SK-N-SH (cell line): ENCODE measurements around the gene SF3B5. TPM values are rescaled to one million over a fixed set of nuclear protein-coding genes. Genes with fewer than 3 reads are reported as not detected.

Experiments used
- CTCF ChIA-PET: fragments of 300-600, 350-600 bp; formaldehyde crosslinking; extraction: SDS; loops from one replicate; lab custom pipeline; 2021; lab: Yijun Ruan, JAX
- POLR2A ChIA-PET: fragments of 350-600 bp; sonication (Branson Sonifier 250); formaldehyde crosslinking; extraction: SDS; loops from one replicate; lab custom pipeline; 2020; ENCODE audit warnings: antibody characterized with exemption, inconsistent platforms; lab: Yijun Ruan, JAX
- DNase-seq: peaks from one replicate; pipeline ENCODE4 v3.0.0; 2012
- H2AFZ ChIP-seq: fragments of 200-600 bp; sonication (generic); 2 replicates; pipeline ENCODE4 v1.8.1; 2016; ENCODE audit warnings: antibody characterized with exemption, mild to moderate bottlenecking, low read depth
- H3F3A ChIP-seq: fragments of 200-600 bp; sonication (generic); replicated peaks from 2 replicates; pipeline ENCODE3; 2016; ENCODE audit warnings: antibody characterized with exemption, mild to moderate bottlenecking; ENCODE audit not compliant: insufficient read depth
- H3K27ac ChIP-seq, 2 experiments: fragments of 200-500 bp in 1 of 2; fragments of 200-600 bp in 1 of 2; sonication (Bioruptor generic) in 1 of 2; sonication (generic), shearing (Covaris generic) in 1 of 2; 2 replicates each; pipeline versions ENCODE4 v1.5.1 to v1.6.1; 2014 to 2016; ENCODE audit warnings: low read depth in 2 of 2, inconsistent platforms in 1 of 2, low read length in 1 of 2, mild to moderate bottlenecking in 1 of 2, mixed read lengths in 1 of 2
- H3K27me3 ChIP-seq: fragments of 200-600 bp; sonication (generic), shearing (Covaris generic); 2 replicates; pipeline ENCODE4 v1.6.1; 2016; ENCODE audit warnings: mixed run types; ENCODE audit not compliant: insufficient read depth
- H3K36me3 ChIP-seq, 2 experiments: fragments of 200-500 bp in 1 of 2; fragments of 200-600 bp in 1 of 2; sonication (Bioruptor generic) in 1 of 2; sonication (generic) in 1 of 2; replicated peaks in 1 of 2; 2 replicates each; pipeline versions ENCODE3 to v1.5.1; 2014 to 2016; ENCODE audit warnings: low read length in 1 of 2, mild to moderate bottlenecking in 1 of 2; ENCODE audit not compliant: insufficient read depth in 2 of 2, control insufficient read depth in 1 of 2
- H3K4me1 ChIP-seq, 2 experiments: fragments of 200-500 bp in 1 of 2; fragments of 200-600 bp in 1 of 2; sonication (Bioruptor generic) in 1 of 2; sonication (generic), shearing (Covaris generic) in 1 of 2; 2 replicates each; pipeline versions ENCODE4 v1.5.1 to v1.6.1; 2014 to 2016; ENCODE audit warnings: low read depth in 1 of 2, low read length in 1 of 2, mixed run types in 1 of 2; ENCODE audit not compliant: insufficient read depth in 2 of 2, control insufficient read depth in 1 of 2
- H3K4me2 ChIP-seq: fragments of 200-600 bp; sonication (generic), shearing (Covaris generic); 2 replicates; pipeline ENCODE4 v1.6.1; 2017; ENCODE audit warnings: mixed run types
- H3K4me3 ChIP-seq, 2 experiments: fragments of 200-500 bp in 1 of 2; fragments of 200-600 bp in 1 of 2; sonication (Bioruptor generic) in 1 of 2; sonication (generic), shearing (Covaris generic) in 1 of 2; 2 replicates each; pipeline versions ENCODE4 v1.5.1 to v1.8.1; 2014 to 2016; ENCODE audit warnings: low read depth in 2 of 2, inconsistent platforms in 1 of 2, low read length in 1 of 2, mild to moderate bottlenecking in 1 of 2, mixed read lengths in 1 of 2, moderate library complexity in 1 of 2
- H3K79me2 ChIP-seq: fragments of 200-600 bp; sonication (generic); 2 replicates; pipeline ENCODE4 v1.8.1; 2017; ENCODE audit warnings: mild to moderate bottlenecking; ENCODE audit not compliant: insufficient read depth
- H3K9ac ChIP-seq: fragments of 200-600 bp; sonication (generic); 2 replicates; pipeline ENCODE4 v1.6.1; 2017; ENCODE audit warnings: mixed run types
- H3K9me2 ChIP-seq: fragments of 200-600 bp; sonication (generic); 2 replicates; pipeline ENCODE4 v1.6.1; 2017; ENCODE audit warnings: mixed run types
- H3K9me3 ChIP-seq: fragments of 200-600 bp; sonication (generic); 2 replicates; pipeline ENCODE4 v1.6.1; 2017; ENCODE audit warnings: mixed run types, mild to moderate bottlenecking, moderate library complexity
- H4K20me1 ChIP-seq: fragments of 200-600 bp; sonication (generic); 2 replicates; pipeline ENCODE4 v1.6.1; 2017; ENCODE audit warnings: mild to moderate bottlenecking, mixed run types; ENCODE audit not compliant: insufficient read depth
- CTCF ChIP-seq: fragments of 200-600 bp; sonication (generic); IDR thresholded peaks from 2 replicates; pipeline ENCODE4 v1.6.1; 2017; ENCODE audit warnings: antibody characterized with exemption, mild to moderate bottlenecking, moderate library complexity
- ELF1 ChIP-seq: IDR thresholded peaks from 2 replicates; pipeline ENCODE4 v1.4.0; 2012
- EP300 ChIP-seq, 2 experiments: IDR thresholded peaks; 2 replicates each; pipeline versions ENCODE4 v1.4.0 to v1.6.1; 2012; ENCODE audit warnings: borderline replicate concordance in 1 of 2, low read depth in 1 of 2, low read length in 1 of 2
- EZH2phosphoT487 ChIP-seq: fragments of 200-600 bp; sonication (generic); IDR thresholded peaks from 2 replicates; pipeline ENCODE4 v1.6.1; 2017; ENCODE audit warnings: low read depth, mixed run types, mild to moderate bottlenecking, antibody characterized with exemption, moderate library complexity, borderline replicate concordance
- FOXM1 ChIP-seq: IDR thresholded peaks from 2 replicates; pipeline ENCODE4 v1.4.0; 2012; ENCODE audit warnings: low read depth, mild to moderate bottlenecking
- GABPA ChIP-seq: IDR thresholded peaks from 2 replicates; pipeline ENCODE4 v1.4.0; 2012; ENCODE audit warnings: low read depth, mild to moderate bottlenecking
- MAX ChIP-seq: IDR thresholded peaks from 2 replicates; pipeline ENCODE4 v1.4.0; 2012; ENCODE audit warnings: low read depth
- MXI1 ChIP-seq: IDR thresholded peaks from 2 replicates; pipeline ENCODE4 v1.6.1; 2012; ENCODE audit warnings: mild to moderate bottlenecking, low read depth, low read length, improper control_type of control experiment
- NFIC ChIP-seq: IDR thresholded peaks from 2 replicates; pipeline ENCODE4 v1.4.0; 2012; ENCODE audit warnings: borderline replicate concordance
- NRF1 ChIP-seq: IDR thresholded peaks from 2 replicates; pipeline ENCODE4 v1.6.1; 2012; ENCODE audit warnings: low read depth, mild to moderate bottlenecking, low read length
- RAD21 ChIP-seq: IDR thresholded peaks from 2 replicates; pipeline ENCODE4 v1.6.1; 2012; ENCODE audit warnings: mild to moderate bottlenecking, low read length
- RFX5 ChIP-seq: IDR thresholded peaks from 2 replicates; pipeline ENCODE4 v1.6.1; 2012; ENCODE audit warnings: mild to moderate bottlenecking, improper control_type of control experiment, low read length
- RXRA ChIP-seq: IDR thresholded peaks from 2 replicates; pipeline ENCODE4 v1.4.0; 2012; ENCODE audit warnings: low read depth, mild to moderate bottlenecking, borderline replicate concordance
- TEAD4 ChIP-seq: IDR thresholded peaks from 2 replicates; pipeline ENCODE4 v1.4.0; 2012; ENCODE audit warnings: mild to moderate bottlenecking, borderline replicate concordance; ENCODE audit not compliant: insufficient read depth
- YY1 ChIP-seq: IDR thresholded peaks from 2 replicates; pipeline ENCODE4 v1.4.0; 2012; ENCODE audit warnings: low read depth, mild to moderate bottlenecking
- WGBS: methylation state at CpG from one replicate; pipeline ENCODE4 v1.1.6; 2017; ENCODE audit warnings: low lambda C conversion rate; 5-methylcytosine and 5-hydroxymethylcytosine counted together
- polyA plus RNA-seq, 3 experiments: library from polyadenylated mRNA; depleted of rRNA; stranded (reverse); fragments of >200 nt; gene quantifications; 2 replicates each; pipeline ENCODE4 v1.2.3, GENCODE V29; 2012
- TF ChIP-seq, protein P1 (sequence below): IDR thresholded peaks from 2 replicates; pipeline ENCODE4 v1.4.0; 2012; ENCODE audit warnings: low read depth, borderline replicate concordance
- TF ChIP-seq, protein P2 (sequence below): IDR thresholded peaks from 2 replicates; pipeline ENCODE4 v1.4.0; 2012; ENCODE audit warnings: low read depth, borderline replicate concordance

Gene SF3B5
- polyA plus RNA-seq, 1 of the 3 experiments (the other 2 are of a cell fraction), result 316 TPM

DNA sequence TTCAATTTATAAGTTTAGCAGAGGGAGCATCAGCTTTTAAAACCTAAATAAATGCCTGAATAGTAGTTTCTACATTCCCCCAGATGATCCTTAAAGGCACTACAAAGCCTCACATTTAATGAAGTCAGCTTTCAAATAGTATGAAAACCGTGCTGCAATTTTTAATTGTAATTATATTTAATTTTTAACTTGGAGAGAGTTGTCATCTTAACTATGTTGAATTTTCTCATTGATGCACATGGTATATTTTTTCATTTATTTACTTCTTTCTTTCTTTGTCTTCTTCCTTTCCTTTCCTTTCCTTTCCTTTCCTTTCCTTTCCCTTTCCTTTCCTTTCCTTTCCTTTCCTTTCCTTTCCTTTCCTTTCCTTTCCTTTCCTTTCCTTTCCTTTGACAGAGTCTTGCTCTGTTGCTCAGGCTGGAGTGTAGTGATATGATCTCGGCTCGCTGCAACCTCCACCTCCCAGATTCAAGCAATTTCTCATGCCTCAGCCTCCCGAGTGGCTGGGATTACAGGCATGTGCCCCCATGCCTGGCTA, 7.7 kb upstream of the SF3B5 start:
- Histone ChIP-seq H3K4me2 (no peak overlapping the region), H3K4me3 (no peak overlapping the region), H3F3A (no peaks in the 10 kb centered on the region), H3K9me2 (no peaks in the 10 kb centered on the region), H3K27ac (no peak overlapping the region), H3K79me2 (no peaks in the 10 kb centered on the region), H3K36me3 (no peaks in the 10 kb centered on the region), H4K20me1 (no peaks in the 10 kb centered on the region), H3K27me3 (no peaks in the 10 kb centered on the region; the same call in 1 of the 2 replicates), H2AFZ (no peak overlapping the region), H3K9me3 (no peaks in the 10 kb centered on the region), H3K9ac (no peak overlapping the region), H3K4me1 (no peaks in the 10 kb centered on the region)
- ChIA-PET POLR2A (no interaction called here), CTCF (interaction anchor here (1.3 to 2.6 kb wide), 2 partner anchors 116 to 379 kb away, joined by 4 to 8 read pairs; no protein-coding TSS in a partner anchor)
- 7% methylated on average over 4 of the region's 4 CpGs for WGBS
- TF ChIP-seq RXRA, result no peak
- no peak for TF ChIP-seq NRF1
- TF ChIP-seq GABPA, result no peak
- TF ChIP-seq FOXM1, result no peak
- TF ChIP-seq ELF1, result no peak
- TF ChIP-seq, protein P1, sequence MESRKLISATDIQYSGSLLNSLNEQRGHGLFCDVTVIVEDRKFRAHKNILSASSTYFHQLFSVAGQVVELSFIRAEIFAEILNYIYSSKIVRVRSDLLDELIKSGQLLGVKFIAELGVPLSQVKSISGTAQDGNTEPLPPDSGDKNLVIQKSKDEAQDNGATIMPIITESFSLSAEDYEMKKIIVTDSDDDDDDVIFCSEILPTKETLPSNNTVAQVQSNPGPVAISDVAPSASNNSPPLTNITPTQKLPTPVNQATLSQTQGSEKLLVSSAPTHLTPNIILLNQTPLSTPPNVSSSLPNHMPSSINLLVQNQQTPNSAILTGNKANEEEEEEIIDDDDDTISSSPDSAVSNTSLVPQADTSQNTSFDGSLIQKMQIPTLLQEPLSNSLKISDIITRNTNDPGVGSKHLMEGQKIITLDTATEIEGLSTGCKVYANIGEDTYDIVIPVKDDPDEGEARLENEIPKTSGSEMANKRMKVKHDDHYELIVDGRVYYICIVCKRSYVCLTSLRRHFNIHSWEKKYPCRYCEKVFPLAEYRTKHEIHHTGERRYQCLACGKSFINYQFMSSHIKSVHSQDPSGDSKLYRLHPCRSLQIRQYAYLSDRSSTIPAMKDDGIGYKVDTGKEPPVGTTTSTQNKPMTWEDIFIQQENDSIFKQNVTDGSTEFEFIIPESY, result no peak
- TF ChIP-seq MAX, result no peak
- TF ChIP-seq MXI1, result no peak
- TF ChIP-seq CTCF, result no peak
- no peak for TF ChIP-seq YY1
- no peak for TF ChIP-seq RFX5
- no peak for DNase-seq

- no peak for DNase-seq
- no peaks in the 10 kb centered on the region for H3K36me3 ChIP-seq
- TF ChIP-seq, protein P1, result no peak
- TF ChIP-seq EP300 (IDR thresholded peaks at IDR 0.05; ENCODE audit: borderline replicate concordance in 1 of 2, low read depth in 1 of 2, low read length in 1 of 2) (no peak), TEAD4 (no peak), EZH2phosphoT487 (no peak), RAD21 (no peak), MAX (no peak), MXI1 (no peak), NFIC (no peak), CTCF (no peak), ELF1 (no peak)
- TF ChIP-seq, protein P2, sequence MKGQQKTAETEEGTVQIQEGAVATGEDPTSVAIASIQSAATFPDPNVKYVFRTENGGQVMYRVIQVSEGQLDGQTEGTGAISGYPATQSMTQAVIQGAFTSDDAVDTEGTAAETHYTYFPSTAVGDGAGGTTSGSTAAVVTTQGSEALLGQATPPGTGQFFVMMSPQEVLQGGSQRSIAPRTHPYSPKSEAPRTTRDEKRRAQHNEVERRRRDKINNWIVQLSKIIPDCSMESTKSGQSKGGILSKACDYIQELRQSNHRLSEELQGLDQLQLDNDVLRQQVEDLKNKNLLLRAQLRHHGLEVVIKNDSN, result no peak
- TF ChIP-seq, all 33 proteins: peak for 0
- Histone ChIP-seq H3K79me2 (peaks cover 13% of the 10 kb centered on the region), H3K4me3 (no peak overlapping the region), H3K4me1 (peaks cover 0 to 13% of the 10 kb centered on the region in 2 experiments; a peak in 2 of 4 replicates), H3K9me2 (no peaks in the 10 kb centered on the region), H3F3A (no peaks in the 10 kb centered on the region), H3K9me3 (no peaks in the 10 kb centered on the region), H3K27ac (no peak overlapping the region), H4K20me1 (no peaks in the 10 kb centered on the region), H3K9ac (no peak overlapping the region), H3K4me2 (no peak overlapping the region), H2AFZ (no peak overlapping the region), H3K27me3 (no peaks in the 10 kb centered on the region; the same call in 1 of the 2 replicates)
- ChIA-PET CTCF (interaction anchor here (1.7 to 2.3 kb wide), 3 partner anchors 13 to 524 kb away, joined by 4 to 6 read pairs (median 4); no protein-coding TSS in a partner anchor), POLR2A (no interaction called here)
- 14% methylated on average over 1 of the region's 3 CpGs for WGBS
Observed at GRCh38 chr6:144098993-144099392, 3.6 kb upstream of the SF3B5 start.
